HUES48 (cell line): ENCODE data around the gene MYH11.
A peak's percentile ranks its signal among the peaks of the same experiment; 100 is the strongest.

Source experiments
- H3K27ac ChIP-seq: one replicate; pipeline ENCODE4 v1.7.0; 2013; ENCODE audit warnings: low read depth, low read length, inconsistent platforms
- H3K27me3 ChIP-seq: 2 replicates; pipeline ENCODE4 v1.6.1; 2013; ENCODE audit warnings: mild to moderate bottlenecking, low read length; ENCODE audit not compliant: control insufficient read depth, insufficient read depth
- H3K36me3 ChIP-seq: 2 replicates; pipeline ENCODE4 v1.6.1; 2013; ENCODE audit warnings: low read length; ENCODE audit not compliant: control insufficient read depth, insufficient read depth
- H3K4me1 ChIP-seq: 2 replicates; pipeline ENCODE4 v1.6.1; 2013; ENCODE audit warnings: mild to moderate bottlenecking, low read length; ENCODE audit not compliant: control insufficient read depth, insufficient read depth
- H3K4me3 ChIP-seq: 2 replicates; pipeline ENCODE4 v1.5.1; 2013; ENCODE audit warnings: mild to moderate bottlenecking, low read depth, low read length
- H3K9ac ChIP-seq: 2 replicates; pipeline ENCODE4 v1.6.1; 2013; ENCODE audit warnings: mild to moderate bottlenecking, low read depth, low read length, moderate library complexity
- H3K9me3 ChIP-seq: 2 replicates; pipeline ENCODE4 v1.6.1; 2013; ENCODE audit warnings: low read length; ENCODE audit not compliant: control insufficient read depth, insufficient read depth

The MYH11 gene

DNA sequence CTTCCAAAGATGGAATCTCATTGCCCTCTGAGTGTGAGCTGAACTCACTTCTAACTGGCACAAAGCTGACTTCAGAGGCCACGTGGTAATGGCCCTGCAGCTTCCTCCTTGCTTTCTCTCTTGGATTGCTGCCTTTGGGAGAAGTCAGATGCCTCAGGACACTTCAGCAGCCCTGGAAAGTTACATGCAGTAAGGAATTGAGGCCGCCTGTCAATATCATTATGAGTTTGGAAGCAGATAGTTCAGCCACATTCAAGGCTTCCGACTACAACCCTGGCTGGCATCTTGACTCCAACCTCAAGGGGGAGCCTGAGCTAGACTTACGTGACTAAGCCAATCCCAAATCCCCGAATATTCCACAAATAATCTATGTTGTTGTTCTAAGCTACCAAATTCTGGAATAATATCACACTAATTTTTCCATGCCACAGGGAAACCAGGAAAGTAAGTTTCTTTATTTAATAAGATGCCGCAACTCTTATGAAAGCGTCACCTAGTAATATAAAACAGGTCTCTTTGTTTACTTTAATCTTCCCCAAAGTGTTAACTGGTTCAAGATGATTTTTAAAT is 18.0 kb upstream of the MYH11 start:
- Histone ChIP-seq H3K27me3 (no peaks in the 10 kb centered on the region), H3K9ac (no peak overlapping the region), H3K27ac (no peak overlapping the region), H3K4me1 (no peaks in the 10 kb centered on the region), H3K9me3 (no peaks in the 10 kb centered on the region), H3K4me3 (no peak overlapping the region), H3K36me3 (peaks cover 73% of the 10 kb centered on the region)

DNA sequence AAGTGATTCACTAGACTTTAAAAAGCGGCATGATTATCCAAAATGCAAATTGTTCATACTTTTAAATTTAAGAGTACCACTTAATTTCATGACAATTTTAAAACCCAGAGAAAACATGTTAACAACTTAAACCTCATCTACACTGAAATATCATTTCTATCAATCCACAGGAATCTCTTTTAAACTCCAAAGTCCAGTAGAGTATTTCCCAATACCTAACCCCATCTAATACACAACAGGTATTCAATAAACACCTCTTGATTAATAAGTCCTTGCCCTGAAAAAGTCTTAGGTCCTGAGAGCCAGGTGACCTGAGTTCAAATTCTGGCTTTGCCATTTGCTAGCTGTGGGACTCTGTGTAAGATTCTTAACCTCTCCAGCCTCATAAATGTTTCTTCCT is 16.9 kb upstream of the MYH11 start:
- Histone ChIP-seq H3K27me3 (no peaks in the 10 kb centered on the region), H3K9me3 (no peaks in the 10 kb centered on the region), H3K36me3 (peaks cover 71% of the 10 kb centered on the region), H3K27ac (no peak overlapping the region), H3K4me1 (no peaks in the 10 kb centered on the region), H3K9ac (no peak overlapping the region), H3K4me3 (no peak overlapping the region)

DNA sequence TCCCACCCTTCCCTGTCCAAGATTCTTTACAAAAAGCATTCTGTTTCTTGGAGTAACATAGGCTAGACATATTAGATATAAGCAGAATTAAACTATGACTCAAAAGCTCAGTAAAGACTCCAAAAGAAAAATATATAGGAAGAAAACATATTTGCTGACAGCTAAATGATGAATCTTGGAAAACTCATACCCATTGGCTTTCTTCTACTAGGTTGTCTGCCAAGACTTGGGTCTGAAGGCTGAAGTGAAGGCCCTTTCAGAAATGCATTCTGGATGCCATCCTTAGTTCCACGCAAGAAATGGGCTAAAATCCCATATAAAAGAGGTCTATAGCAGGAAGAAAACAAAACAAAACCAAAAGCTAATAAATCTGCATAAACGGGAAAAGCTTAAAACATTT is 16.5 kb upstream of the MYH11 start:
- peaks cover 73% of the 10 kb centered on the region for H3K36me3 ChIP-seq

DNA sequence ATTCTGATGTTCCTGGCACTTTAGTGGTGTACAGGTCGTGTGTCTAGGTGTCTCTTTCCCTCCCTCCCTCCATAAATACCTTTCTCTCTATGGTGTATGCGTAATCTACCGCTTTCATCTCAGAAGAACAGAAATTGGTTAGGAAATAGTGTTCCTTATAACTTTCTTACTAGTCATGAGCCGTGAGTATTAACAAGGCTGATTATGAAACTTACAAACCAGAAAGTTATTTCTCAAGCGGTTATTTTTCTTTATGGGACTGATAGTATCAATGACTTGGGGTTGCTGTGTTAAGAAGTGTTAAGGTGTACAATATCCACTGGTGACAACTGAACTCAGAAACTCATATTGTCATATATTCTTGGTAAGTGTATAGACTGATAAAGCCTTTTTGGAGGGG is 13.2 kb upstream of the MYH11 start:
- peaks cover 82% of the 10 kb centered on the region for H3K36me3 ChIP-seq

More for the DNA sequence above, 16.5 kb upstream of the MYH11 start:
- no peaks in the 10 kb centered on the region for H3K4me1 ChIP-seq
- no peak overlapping the region for H3K27ac ChIP-seq
- H3K9ac ChIP-seq: no peak overlapping the region
- no peak overlapping the region for H3K4me3 ChIP-seq
- H3K27me3 ChIP-seq: no peaks in the 10 kb centered on the region
- H3K9me3 ChIP-seq: no peaks in the 10 kb centered on the region

DNA sequence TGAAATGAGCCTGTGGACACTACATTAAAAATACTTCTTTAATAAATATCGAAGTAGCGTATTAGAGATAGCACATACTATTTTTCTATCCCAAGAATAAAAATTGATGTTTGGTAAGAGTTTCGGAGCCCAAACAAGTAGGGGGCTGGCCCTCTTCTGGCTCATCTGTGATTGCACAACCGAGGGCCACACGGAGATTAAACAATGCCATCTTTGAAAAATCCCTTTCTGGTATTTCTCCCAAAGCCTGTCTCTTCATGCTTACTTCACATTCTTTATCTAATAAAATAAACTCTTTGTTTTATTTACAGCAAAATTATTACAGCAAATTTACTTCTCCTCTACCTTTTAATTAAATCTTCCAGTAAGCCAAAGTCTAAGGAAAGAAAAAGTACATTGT is 9.6 kb upstream of the MYH11 start:
- Histone ChIP-seq H3K9me3 (no peaks in the 10 kb centered on the region), H3K27me3 (no peaks in the 10 kb centered on the region), H3K4me3 (no peak overlapping the region), H3K27ac (no peak overlapping the region), H3K9ac (no peak overlapping the region), H3K4me1 (no peaks in the 10 kb centered on the region), H3K36me3 (peaks cover 52% of the 10 kb centered on the region)

More for the DNA sequence above, 13.2 kb upstream of the MYH11 start:
- no peak overlapping the region for H3K9ac ChIP-seq
- no peaks in the 10 kb centered on the region for H3K9me3 ChIP-seq
- no peak overlapping the region for H3K4me3 ChIP-seq
- no peaks in the 10 kb centered on the region for H3K27me3 ChIP-seq
- no peak overlapping the region for H3K27ac ChIP-seq
- no peaks in the 10 kb centered on the region for H3K4me1 ChIP-seq

DNA sequence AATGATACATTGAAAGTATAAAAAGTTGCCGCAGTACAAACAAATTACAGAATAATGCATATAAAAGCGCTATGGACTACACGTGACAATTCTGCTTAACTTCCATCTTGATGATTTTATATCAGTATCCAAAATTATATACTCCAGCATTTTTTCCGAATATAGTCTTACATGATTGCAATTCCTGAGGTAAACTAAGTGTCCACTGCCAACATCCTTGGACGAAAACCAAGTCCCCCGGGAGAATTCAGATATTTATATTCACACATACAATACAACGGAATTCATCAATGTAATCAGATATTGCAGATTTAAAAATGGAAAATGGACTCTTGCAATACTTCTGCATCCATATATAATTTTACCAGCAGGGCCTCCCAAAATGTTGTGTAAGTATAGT is 8.9 kb upstream of the MYH11 start:
- no peak overlapping the region for H3K4me3 ChIP-seq
- no peak overlapping the region for H3K9ac ChIP-seq
- no peak overlapping the region for H3K27ac ChIP-seq
- no peaks in the 10 kb centered on the region for H3K4me1 ChIP-seq
- H3K36me3 ChIP-seq: peaks cover 47% of the 10 kb centered on the region
- no peaks in the 10 kb centered on the region for H3K9me3 ChIP-seq
- no peaks in the 10 kb centered on the region for H3K27me3 ChIP-seq

DNA sequence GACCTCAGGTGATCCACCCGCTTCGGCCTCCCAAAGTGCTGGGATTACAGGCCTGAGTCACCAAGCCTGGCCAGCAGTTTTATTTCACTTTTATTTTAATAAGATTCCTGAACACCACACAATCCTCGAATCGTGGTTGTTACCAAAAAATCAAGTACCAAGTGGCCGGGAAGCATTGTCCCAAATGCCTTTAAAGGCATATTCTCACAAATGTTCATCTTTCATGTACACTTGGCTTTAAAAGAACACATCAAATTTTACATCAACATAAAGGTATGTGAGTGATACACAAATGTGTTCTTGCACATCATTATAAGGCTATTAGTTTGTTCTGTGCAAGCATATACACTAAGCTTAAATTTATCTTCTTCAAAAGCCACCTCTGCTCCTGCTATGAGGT is 8.1 kb upstream of the MYH11 start:
- no peaks in the 10 kb centered on the region for H3K9me3 ChIP-seq
- no peak overlapping the region for H3K27ac ChIP-seq
- no peaks in the 10 kb centered on the region for H3K27me3 ChIP-seq
- no peak overlapping the region for H3K4me3 ChIP-seq
- H3K4me1 ChIP-seq: no peaks in the 10 kb centered on the region
- H3K9ac ChIP-seq: no peak overlapping the region
- peaks cover 39% of the 10 kb centered on the region for H3K36me3 ChIP-seq

DNA sequence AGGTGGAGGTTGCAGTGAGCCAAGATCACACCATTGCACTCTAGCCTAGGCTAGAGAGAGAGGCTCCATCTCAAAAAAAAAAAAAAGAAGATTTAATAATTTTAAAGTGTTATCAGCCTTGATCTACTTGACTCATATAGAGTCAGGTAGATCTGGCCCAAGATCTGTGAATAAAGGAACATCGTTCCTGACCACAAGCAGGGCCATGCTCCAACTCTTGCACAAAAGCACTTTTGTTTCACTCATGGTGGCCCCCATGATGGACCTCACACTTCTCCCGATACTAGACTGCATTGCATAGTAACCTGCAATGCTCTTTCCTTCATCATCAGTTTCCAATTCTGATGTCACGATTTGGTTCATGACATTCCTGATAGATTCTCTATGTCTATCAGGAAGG is 5.2 kb upstream of the MYH11 start:
- H3K4me1 ChIP-seq: no peaks in the 10 kb centered on the region

DNA sequence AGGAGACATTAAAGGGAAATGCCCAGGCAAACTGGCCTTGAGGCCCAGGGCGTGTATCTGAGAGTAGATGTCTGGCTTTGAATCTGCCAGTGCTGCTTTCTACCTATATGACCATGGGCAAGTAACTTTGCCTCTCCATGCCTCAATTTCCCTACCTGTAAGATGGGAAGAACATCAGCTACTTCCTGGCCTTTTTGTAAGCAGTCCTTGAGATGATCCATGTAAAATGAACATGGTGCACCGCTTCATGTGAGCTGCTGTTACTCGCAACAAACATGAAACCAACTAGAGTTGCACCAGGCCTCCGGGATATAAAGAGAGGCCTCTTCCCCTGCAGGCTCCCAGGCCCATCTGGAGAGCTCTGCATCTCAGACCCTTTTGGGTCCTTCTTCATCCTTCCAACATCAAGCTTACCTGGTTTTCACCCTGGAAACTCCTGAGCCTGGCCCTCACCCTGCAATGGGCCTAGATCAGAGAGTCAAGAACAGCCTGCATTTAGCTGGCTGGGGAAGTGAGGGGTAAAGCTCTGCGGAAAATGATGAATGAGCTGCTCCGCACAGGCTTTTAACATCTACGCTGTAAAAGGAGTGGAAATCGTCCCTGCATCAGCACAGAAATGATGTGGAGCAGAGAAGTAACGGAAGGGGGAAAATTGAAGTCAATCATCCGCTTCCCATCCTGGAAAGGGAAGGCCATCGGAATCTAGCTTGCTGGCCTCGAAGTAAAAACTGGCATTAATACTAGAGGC is 2.3 kb upstream of the MYH11 start:
- Histone ChIP-seq H3K9ac (no peak overlapping the region), H3K36me3 (no peaks in the 10 kb centered on the region), H3K27me3 (peaks cover 42% of the 10 kb centered on the region), H3K9me3 (no peaks in the 10 kb centered on the region), H3K27ac (no peak overlapping the region), H3K4me3 (no peak overlapping the region), H3K4me1 (peaks cover 4% of the 10 kb centered on the region; the same call in 1 of the 2 replicates)

More for the DNA sequence above, 5.2 kb upstream of the MYH11 start:
- H3K9ac ChIP-seq: no peak overlapping the region
- H3K36me3 ChIP-seq: peaks cover 15% of the 10 kb centered on the region
- H3K27ac ChIP-seq: no peak overlapping the region
- no peaks in the 10 kb centered on the region for H3K9me3 ChIP-seq
- peaks cover 21% of the 10 kb centered on the region for H3K27me3 ChIP-seq
- H3K4me3 ChIP-seq: no peak overlapping the region

DNA sequence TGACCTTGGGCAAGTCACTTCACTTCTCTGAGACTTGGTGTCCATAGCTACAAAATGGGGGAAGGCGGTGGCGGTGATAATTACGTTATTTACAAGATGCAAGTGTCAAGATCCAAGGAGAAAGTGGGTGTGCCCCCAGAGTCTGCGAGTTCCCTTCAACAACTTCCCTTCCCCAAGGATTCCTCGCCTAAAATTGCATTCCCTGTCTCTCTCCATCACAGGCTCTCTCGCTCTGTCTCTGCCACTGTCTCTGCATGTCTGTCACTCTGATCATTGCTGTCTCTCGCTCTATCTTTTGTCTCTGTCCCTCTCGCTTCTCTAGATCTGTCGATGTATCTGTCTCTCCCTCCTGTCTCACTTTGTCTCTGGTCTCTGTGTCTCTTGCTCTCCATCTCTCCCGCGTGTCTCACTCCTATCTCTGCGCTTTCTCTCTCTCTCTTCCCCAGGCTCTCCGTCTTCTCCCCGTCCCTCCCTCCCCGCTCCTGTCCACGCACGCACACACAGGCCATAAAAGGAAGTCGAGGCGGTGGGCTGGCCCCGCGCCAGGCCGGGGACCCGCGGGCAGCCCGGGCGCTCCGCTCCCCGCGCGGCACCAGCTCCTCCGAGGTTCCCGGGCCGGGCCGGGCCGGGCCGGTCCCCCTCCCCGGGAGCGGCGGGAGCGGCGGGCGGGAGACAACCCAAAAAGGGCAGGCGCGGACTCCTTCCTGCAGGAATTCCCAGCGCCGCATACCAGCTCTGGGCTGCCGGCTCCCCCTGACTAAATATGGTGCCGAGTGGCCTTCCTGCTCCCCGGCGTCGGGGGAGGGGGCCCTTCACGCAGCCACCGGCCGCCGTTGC is 1.1 kb upstream of the MYH11 start:
- peaks cover 42% of the 10 kb centered on the region for H3K27me3 ChIP-seq
- no peaks in the 10 kb centered on the region for H3K36me3 ChIP-seq
- no peak overlapping the region for H3K27ac ChIP-seq
- H3K4me3 ChIP-seq: peak overlapping the region; percentile 62
- H3K9ac ChIP-seq: peak overlapping the region; percentile 51
- H3K9me3 ChIP-seq: no peaks in the 10 kb centered on the region
- H3K4me1 ChIP-seq: peaks cover 4% of the 10 kb centered on the region; the same call in 1 of the 2 replicates

DNA sequence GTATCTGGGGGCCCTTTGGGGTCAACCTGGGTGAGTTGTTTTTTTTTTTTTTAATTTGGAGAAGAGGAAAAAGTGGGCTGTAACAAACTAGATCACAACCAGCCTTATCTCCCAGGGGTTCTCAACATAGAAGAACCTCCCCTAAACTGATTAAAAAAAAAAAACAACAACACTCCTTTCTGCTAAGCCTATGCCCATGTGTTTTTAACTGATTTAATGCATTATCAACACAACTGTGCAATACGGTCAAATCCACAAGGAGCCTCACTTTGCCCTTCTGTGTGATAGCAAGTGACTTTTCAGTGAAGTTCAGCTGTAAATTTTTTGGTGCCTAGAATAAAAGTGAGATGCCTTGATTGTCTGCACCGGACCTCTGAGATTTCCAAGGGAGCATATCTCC is 646 bp downstream of the MYH11 start:
- H3K4me3 ChIP-seq: no peak overlapping the region; the same call in 1 of the 2 replicates
- H3K9ac ChIP-seq: no peak overlapping the region
- H3K27ac ChIP-seq: no peak overlapping the region
- peaks cover 4% of the 10 kb centered on the region; the same call in 1 of the 2 replicates for H3K4me1 ChIP-seq
- no peaks in the 10 kb centered on the region for H3K9me3 ChIP-seq
- peaks cover 42% of the 10 kb centered on the region for H3K27me3 ChIP-seq
- no peaks in the 10 kb centered on the region for H3K36me3 ChIP-seq
